GM19099 (cell line): ENCODE data around the gene RAB28.

Experiments used
- POLR2A ChIP-seq: IDR thresholded peaks from 3 replicates; pipeline ENCODE4 v1.6.1; 2011; ENCODE audit warnings: low read depth; ENCODE audit not compliant: insufficient read length; ENCODE audit errors: extremely low read depth

RAB28 gene

DNA sequence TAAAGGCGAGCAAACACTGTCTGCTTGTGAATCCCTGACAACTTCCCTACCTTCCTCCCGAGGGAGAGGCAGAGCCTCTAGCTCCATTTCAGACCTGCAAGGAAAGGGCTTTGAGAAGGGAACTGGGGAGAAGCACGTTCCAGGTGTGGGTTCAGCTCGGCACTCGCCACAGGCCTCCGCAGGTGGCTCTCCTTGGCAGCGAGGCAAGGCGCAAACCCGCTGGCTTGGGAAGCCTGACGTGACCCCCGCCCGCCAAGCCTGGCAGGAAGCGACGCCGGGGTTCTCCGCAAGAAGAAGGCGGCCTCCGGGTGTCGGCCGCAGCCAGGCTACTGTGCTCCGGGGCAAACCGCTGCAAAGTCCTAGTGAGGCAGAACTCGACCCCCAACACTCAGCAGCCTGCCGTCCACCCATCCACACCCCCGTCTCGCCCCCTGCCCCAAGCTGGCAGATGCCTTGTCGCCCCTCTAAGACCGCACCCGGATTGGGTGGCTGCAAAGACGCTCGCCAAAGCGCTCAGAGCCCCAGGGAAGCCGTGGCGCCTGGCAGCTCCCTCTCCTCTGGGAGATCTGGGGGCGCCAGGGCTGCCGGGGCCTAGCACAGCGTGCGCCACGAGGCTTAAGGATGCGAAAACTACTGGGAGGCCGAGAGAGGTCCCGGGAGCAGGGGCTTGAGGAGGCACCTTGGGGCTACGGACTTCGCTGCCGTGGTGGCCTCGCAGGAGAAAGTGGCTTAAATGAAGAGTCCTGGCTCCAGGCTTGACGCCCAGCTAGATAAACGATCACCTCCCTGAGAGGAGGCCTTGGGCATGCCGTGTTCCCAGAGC is 38.4 kb upstream of the RAB28 start:
- no peak for TF ChIP-seq POLR2A

DNA sequence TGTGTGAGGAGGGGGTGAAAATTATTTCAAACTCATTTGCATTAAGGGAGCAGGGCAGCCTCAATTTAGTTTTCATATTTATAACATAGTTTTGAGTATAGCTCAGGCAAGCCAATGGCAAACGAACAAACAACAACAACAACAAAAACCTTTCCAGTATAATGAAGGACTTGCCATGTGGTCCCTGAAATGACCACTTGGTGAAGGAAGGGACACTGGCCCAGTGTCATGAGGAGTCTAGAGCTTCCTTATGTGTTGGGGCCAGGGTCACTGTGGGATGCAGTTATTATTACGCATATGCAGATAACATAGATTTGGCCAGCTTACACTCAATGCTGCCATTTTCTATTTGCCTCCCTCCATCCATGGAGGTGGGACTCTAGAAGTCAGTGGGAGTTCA is 36.9 kb upstream of the RAB28 start:
- no peak for TF ChIP-seq POLR2A

DNA sequence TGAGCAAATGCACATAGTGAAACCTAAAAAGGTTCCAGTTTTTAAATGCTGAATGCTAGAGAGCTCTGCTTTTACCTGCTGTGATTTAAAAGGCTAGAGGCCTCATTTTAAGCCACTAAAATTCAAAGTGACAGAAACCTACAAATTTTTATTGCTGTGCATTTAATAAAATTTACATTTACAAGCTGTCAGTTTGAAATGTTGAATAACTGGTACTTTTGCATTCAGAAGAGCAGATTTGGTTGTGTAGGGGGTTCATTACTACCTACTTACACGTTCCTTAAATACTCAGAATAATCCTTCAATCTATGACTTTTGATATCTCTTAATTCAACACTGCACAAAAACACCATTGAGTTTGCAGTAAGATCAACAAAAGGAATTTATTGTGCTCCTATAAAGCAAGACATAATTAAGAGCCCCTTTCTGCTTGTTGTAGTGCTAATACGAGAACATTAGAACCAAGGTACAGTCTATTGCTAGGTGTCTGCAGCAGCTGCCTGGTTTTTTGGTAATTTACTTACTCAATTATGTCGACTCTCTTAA is 32.2 kb upstream of the RAB28 start:
- no peak for TF ChIP-seq POLR2A

DNA sequence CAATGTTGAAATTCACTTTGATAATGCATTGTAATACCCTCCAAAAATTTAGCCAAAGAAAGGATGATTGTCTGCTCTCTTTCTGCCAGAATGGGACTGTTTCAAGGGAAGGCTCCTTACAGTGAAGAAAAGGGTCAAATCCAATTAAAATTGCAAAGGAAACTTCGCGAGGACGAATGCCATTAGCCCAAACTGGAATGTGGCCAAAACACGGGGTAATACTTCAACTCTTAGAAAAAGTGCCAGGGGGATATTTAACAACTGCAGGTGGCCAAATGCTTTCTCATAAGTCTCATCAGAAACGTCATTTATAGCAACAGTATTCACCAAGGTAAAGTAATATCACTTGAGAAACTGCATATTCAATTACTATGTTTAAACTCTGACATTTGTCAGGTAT is 31.1 kb upstream of the RAB28 start:
- no peak for TF ChIP-seq POLR2A

DNA sequence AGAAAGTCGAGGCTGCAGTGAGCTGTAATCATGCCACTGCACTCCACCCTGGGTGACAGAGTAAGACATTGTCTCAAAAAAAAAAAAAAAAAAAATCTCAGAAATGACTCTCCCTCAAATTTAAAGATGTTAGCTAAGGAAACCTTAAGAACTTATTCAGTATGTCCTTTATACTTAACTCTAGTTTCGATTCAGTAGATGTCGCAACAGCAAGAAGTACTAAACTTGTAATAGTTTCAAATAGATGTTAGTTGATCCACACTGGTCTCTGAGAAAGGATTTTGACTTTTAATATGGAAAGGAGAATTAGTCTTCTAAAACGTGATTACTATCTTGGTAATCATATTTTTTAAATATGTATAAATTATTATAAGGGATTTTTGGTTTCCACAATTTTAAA is 30.6 kb upstream of the RAB28 start:
- TF ChIP-seq POLR2A = no peak

DNA sequence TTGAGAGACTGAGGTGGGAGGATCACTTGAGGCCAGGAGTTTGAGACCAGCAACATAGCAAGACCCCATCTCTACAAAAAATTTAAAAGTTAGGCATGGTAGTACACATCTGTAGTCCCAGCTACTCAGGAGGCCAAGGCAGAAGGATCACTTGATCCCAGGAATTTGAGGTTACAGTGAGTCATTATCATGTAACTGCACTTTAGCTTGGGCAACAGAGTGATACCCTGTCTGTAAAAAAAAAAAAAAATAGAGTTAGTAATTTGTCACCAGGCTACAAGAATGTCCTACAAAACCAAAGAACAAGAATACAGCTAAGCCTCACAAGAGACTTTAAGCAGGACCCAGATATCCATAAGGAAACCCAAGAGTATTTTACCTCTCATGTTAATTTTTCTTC is 27.0 kb upstream of the RAB28 start:
- no peak for TF ChIP-seq POLR2A

DNA sequence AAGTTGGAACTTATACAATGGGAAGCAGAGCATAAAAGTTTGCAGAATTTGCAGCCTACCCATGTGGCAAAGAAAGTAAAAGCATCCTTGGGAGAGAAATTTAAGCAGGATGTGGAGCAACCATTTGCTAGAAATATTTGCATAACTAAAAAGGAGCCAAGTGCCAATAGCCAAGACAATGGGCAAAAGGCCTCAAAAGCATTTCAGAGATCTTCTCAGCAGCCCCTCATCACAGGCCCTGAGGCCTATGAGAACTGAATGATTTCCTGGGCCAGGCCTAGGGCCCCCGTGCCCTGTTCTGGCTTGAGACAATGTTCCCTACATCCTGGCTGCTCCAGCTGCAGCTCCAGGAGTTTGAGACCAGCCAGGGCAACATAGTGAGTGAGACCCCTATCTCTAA is 25.3 kb upstream of the RAB28 start:
- TF ChIP-seq POLR2A = no peak

DNA sequence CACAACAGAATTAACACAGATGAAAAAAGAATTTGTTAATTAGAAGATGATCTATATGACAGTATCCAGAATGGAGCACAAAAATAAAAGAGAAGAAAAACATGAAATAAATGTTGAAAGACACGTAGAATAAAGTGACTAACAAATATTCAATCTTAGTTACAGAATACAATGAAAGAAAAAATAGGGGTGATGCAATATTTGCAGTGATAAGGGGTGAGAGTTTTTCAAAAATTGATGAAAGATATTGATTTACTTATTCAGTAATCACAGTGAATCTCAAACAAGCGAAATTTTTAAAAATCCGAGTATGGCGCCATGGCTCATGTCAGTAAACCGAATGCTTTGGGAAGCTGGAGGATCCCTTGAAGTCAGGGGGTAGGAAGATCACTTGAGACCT is 20.2 kb upstream of the RAB28 start:
- TF ChIP-seq POLR2A = no peak

DNA sequence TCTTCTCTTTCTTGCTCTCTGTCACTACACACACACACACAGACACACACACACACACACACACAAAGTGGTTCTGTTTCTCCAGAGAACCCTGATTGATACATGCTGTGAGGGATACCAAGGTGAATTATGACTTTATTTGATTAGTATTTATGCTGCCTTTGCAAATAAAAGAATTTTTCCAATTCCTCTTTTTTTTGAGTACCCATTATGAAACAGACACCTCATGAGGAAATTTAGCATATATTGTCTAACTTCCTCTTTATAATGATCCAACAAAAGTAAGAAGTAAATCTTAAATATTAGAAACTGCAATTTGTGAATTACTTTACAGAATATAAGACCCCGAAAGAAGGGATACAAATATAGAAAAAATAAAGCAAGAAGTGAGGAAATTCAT is 14.3 kb upstream of the RAB28 start:
- TF ChIP-seq POLR2A = no peak

DNA sequence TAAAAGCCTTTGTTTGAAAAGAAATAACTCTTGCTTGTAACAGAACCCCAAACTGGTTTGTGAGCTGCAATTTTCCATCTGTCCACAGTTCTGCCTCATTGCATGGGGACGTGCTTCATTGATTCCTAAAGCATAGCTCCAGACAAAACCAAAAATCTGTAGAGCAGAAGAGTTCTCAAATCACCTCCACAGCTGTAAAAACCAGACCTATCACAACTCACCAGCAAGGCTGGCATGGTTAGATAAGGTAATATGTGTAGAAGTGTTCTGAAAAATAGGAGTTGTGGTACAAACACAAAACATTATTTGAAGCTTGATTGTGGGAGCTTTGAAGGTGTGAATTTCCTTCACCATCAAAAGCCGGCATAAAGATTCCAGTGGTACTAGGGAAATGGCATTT is 12.5 kb upstream of the RAB28 start:
- TF ChIP-seq POLR2A = no peak

DNA sequence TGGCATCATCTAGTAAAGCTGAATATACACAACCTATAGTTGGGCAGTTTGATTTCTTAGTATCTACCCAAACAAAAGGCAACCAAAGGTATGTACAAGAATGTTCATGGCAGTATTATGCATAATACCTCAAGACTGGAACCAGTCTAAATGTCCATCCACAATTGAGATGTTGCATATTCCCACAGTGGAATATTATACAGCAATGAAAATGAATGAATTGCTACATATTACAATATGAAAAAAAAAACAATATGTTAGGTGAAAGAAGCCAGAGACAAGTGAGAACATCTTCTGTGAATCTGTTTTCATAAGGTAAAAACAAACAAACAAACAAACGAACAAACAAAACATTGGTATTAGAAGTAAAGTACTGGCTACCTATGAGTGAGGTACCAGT is 11.6 kb upstream of the RAB28 start:
- TF ChIP-seq POLR2A = no peak

DNA sequence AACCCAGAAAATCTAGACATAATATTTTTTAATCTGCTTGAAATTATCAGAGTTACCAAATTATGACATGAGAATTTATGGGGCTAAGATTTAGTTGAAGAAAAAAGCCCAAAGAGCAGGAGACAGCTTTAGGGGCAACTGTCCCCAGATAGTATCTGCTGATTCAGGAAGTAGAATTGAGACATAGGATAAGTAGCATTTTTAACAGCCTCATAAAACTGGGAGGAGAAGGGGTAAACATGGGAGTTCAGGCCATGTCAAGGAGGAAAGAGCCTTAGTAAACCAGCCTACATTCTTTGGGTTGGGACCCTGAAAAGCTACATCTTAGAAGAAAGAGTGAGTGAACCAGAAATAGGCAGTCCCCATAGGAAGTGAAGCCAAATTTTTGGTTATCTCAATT is 9.7 kb upstream of the RAB28 start:
- TF ChIP-seq POLR2A = no peak

DNA sequence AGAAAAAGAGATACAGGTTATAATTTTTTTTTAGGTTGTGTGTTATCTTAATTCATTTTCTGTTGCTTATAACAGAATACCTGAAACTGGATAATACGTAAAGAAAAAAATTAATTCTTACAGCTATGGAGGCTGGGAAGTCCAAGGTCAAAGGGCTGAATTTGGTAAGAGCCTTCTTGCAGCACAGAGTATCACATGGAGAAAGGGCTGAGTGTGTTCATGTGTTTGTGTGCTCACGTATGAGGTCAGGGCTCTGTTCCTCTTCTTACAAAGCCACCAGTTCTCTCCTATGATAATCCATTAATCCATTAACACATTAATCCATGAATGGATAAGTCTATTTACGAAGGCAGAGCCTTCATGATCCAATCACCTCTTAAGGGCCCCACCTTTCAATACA is 8.6 kb upstream of the RAB28 start:
- TF ChIP-seq POLR2A = no peak

DNA sequence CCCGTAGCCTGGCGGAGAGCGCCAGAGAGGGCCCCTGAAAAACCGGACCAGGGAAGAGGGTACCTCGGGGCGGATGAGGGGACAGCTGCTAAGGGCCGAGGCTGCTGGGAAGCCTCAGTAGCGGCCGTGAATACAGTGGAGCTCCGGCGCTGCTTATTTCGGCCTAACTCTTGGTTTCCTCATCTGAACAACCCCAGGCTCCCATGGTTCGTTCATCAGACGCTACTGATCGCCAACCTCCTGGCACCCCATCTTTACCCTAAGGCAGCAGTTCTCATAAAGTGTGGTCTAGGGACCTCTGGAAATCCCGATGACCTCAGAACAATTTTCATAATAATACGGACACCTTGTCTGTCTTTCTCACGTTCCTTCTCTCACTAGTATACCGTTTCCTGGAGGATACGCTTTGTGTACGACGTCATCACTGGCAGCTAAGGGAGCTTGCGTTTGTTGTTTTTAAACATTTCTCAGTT is 645 bp upstream of the RAB28 start:
- no peak for TF ChIP-seq POLR2A

DNA sequence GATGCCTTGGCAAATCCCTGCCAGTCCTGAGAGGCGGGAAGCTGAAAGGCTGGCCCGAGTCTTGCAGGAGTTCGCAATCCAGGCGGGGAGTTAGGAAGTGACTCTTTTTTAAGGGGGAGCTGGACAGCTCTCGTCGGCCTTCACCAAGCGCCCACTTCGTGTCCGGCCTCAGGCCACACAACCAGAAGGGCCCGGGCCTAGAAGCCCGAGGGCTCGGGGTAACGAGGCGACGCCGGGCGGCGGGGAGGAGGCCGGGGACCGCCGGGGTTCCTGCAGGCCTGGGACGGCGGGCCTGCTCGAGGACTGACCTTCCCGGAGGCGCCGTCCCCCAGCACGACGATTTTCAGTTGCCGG is 395 bp downstream of the RAB28 start:
- no peak for TF ChIP-seq POLR2A

DNA sequence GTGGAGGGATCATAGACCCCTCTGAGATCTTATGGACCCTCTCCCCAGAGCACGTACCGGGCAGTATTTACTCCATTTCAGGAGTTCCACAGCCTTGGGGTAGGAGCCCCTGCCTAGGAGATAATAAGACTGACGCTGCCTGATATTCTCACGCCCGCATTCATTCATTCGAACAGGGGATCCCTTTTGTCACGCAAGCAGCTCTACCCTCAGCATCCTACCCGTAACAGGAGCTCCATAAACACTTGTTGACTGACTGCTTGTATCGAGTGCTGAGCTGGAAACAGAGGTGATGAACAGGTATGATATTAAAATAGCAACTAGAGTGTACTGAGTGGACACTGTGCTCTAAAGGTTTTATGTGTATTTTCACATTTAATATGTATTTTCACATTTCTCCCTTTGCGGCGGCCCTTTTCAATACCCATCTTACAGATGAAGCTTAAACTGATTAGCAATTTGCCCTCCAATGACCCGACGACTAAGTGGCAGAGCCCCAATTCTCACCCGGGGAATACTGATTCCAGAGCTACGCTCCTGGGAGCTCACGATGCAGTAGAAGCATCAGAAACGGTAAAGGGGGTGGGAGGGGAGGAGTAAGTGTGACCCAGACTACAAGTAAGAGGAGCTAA is 888 bp downstream of the RAB28 start:
- TF ChIP-seq POLR2A = no peak
